Stimulated activated CD8-positive, alpha-beta memory T cell treated with anti-CD3 and anti-CD28 coated beads, Interleukin-12 subunit alpha, Interleukin-12 subunit beta, amount 100 ng/mL, for 24 hours (primary cell): ENCODE measurements around the gene VCAN.

Experiments
- DNase-seq: peaks from one replicate; pipeline ENCODE4 v3.0.0-alpha.2; 2020; ENCODE audit errors: extremely low read depth

Gene VCAN

GRCh38 chr5:83467371-83468035 lies 4.0 kb upstream of the VCAN start:
- no peak for DNase-seq

GRCh38 chr5:83469075-83469474 lies 2.5 kb upstream of the VCAN start:
- DNase-seq: no peak

- DNase-seq: no peak
These were observed 779 bp upstream of the VCAN start for GRCh38 chr5:83470526-83471404.

- DNase-seq: no peak
These were observed 616 bp downstream of the VCAN start for GRCh38 chr5:83472213-83472507.

GRCh38 chr5:83472508-83473345 lies 1.2 kb downstream of the VCAN start:
- no peak for DNase-seq

GRCh38 chr5:83473346-83474160 lies 2.0 kb downstream of the VCAN start:
- DNase-seq: no peak

GRCh38 chr5:83474161-83474796 lies 2.7 kb downstream of the VCAN start:
- no peak for DNase-seq

- DNase-seq: no peak
These were observed 3.4 kb downstream of the VCAN start for GRCh38 chr5:83474991-83475390.

GRCh38 chr5:83475391-83475863 lies 3.9 kb downstream of the VCAN start:
- DNase-seq: no peak

- no peak for DNase-seq
These were observed 4.6 kb downstream of the VCAN start for GRCh38 chr5:83475935-83476814.

GRCh38 chr5:83482961-83483360 lies 11.4 kb downstream of the VCAN start:
- no peak for DNase-seq

- DNase-seq: no peak
These were observed 12.8 kb downstream of the VCAN start for GRCh38 chr5:83484294-83484693.

- no peak for DNase-seq
These were observed 14.3 kb downstream of the VCAN start for GRCh38 chr5:83485842-83486241.

- no peak for DNase-seq
These were observed 15.6 kb downstream of the VCAN start for GRCh38 chr5:83487155-83487554.

GRCh38 chr5:83488271-83488670 lies 16.7 kb downstream of the VCAN start:
- DNase-seq: no peak

GRCh38 chr5:83488821-83489220 lies 17.3 kb downstream of the VCAN start:
- no peak for DNase-seq

GRCh38 chr5:83490203-83490602 lies 18.7 kb downstream of the VCAN start:
- DNase-seq: no peak

- no peak for DNase-seq
These were observed 20.8 kb downstream of the VCAN start for GRCh38 chr5:83492331-83492730.

GRCh38 chr5:83493644-83494043 lies 22.1 kb downstream of the VCAN start:
- DNase-seq: no peak

GRCh38 chr5:83494087-83494620 lies 22.6 kb downstream of the VCAN start:
- no peak for DNase-seq
